IPS-20b (cell line): ENCODE measurements around the gene PTP4A2.
"Not testable (repeated sequence)": the region's sequence is repeated elsewhere in the genome, so short reads cannot be mapped to it uniquely, and the experiment has no call there.

Experiments used
- H3K27ac ChIP-seq: one replicate; pipeline ENCODE4 v1.5.1; 2013; ENCODE audit warnings: low read length
- H3K27me3 ChIP-seq: 2 replicates; pipeline ENCODE4 v1.6.1; 2013; ENCODE audit warnings: mild to moderate bottlenecking, low read length, inconsistent platforms; ENCODE audit not compliant: insufficient read depth
- H3K36me3 ChIP-seq: 2 replicates; pipeline ENCODE4 v1.6.1; 2013; ENCODE audit warnings: low read depth, mild to moderate bottlenecking, inconsistent platforms, low read length, moderate library complexity; ENCODE audit not compliant: insufficient read depth
- H3K4me1 ChIP-seq: 2 replicates; pipeline ENCODE4 v1.6.1; 2013; ENCODE audit warnings: mild to moderate bottlenecking, control low read depth, inconsistent platforms, low read length, moderate library complexity; ENCODE audit not compliant: insufficient read depth
- H3K4me3 ChIP-seq: 2 replicates; pipeline ENCODE4 v1.5.1; 2013; ENCODE audit warnings: mild to moderate bottlenecking, low read length, inconsistent platforms
- H3K9ac ChIP-seq: 2 replicates; pipeline ENCODE4 v1.6.1; 2013; ENCODE audit warnings: low read depth, mild to moderate bottlenecking, inconsistent platforms, low read length, moderate library complexity
- H3K9me3 ChIP-seq: 2 replicates; pipeline ENCODE4 v1.6.1; 2013; ENCODE audit warnings: mild to moderate bottlenecking, low read depth, low read length, inconsistent platforms; ENCODE audit not compliant: insufficient read depth

The PTP4A2 gene

DNA sequence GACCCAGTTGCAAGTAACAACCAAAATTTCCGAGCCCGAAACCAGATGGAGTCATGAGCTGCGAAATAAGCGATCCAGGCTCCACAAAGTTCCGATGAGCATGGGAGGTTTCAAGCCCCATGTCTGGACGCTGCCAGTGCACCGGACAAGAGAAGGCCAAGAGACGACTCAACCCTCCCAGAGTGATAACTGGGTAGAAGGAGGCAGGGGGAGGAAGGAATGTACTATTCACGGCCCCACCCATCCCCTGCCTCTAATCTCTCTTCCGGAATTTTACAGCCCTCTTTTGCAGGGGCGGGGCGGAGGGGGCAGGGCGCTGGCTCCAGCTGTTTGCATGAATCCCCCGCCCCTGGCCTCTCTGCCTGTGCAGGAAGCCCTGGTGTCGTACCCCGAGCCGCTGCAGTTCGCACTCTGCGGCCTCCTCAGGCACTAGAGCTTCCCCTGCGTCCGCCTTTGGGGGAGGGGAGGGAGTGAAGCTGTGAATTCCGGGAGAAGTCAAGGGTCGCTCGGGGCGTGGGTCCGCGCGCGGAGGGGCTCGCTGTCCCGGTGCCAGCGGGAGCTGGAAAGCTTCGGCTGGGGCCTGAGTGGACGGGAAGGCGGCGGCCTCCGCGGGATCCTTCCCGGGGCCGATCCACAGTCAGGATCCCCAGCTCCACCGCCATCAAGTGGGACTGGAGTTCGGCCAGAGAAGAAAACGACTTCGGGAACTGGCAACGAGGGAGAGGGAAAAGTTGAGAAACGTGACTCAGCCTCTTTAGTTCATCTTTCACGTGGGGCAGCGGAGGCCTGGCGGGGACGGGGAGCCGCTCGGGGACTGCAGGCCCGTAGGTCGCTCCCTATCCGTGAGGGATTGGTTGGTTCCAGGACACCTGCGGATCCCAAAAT lies 6.3 kb upstream of the PTP4A2 start:
- H3K4me1 ChIP-seq = peaks cover 14% of the 10 kb centered on the region; the same call in 1 of the 2 replicates
- peak overlapping the region; percentile 85 for H3K27ac ChIP-seq
- H3K9ac ChIP-seq = peak overlapping the region; percentile 91

DNA sequence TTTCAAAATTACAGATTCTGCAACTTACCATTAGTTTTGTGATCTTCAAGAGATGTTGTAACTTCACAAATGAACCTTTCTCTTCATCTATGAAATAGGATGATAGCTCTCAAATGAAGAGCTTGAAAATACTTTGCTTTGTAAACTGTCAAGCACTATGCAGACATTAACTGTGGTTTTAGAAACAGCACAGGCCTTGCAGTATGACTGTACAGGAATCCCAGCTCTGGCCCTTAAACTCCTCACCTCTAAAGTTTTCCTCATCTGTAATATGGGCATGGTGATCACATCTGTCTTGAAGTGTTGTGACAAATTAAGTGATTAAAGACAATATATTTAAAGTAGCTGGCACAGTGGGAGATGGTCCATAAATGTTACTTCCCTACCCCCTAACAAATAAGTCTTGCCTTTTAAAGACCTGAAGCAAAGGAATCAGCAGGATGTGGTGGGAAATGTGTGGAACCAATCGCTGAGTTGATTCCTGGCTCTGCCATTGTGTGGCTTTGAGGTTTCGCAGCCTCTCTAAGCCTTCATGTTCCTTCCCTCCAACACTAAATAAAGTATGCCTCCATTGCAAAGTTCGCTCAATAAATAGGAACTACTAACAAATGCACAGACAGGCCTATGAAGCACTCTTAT lies 5.5 kb upstream of the PTP4A2 start:
- Histone ChIP-seq H3K27ac (no peak overlapping the region), H3K4me3 (peak overlapping the region; percentile 79), H3K36me3 (no peaks in the 10 kb centered on the region), H3K9ac (peak overlapping the region; percentile 91; the same call in 1 of the 2 replicates), H3K27me3 (peaks cover 11% of the 10 kb centered on the region; the same call in 1 of the 2 replicates), H3K9me3 (no peaks in the 10 kb centered on the region), H3K4me1 (peaks cover 14% of the 10 kb centered on the region; the same call in 1 of the 2 replicates)

More for the DNA sequence above, 6.3 kb upstream of the PTP4A2 start:
- peak overlapping the region; percentile 79 for H3K4me3 ChIP-seq
- no peaks in the 10 kb centered on the region for H3K9me3 ChIP-seq
- no peaks in the 10 kb centered on the region for H3K36me3 ChIP-seq
- H3K27me3 ChIP-seq = peaks cover 8% of the 10 kb centered on the region; the same call in 1 of the 2 replicates

GRCh38 chr1:31942061-31942460 lies 3.9 kb upstream of the PTP4A2 start:
- Histone ChIP-seq H3K27me3 (peaks cover 11% of the 10 kb centered on the region; the same call in 1 of the 2 replicates), H3K4me1 (peaks cover 14% of the 10 kb centered on the region; the same call in 1 of the 2 replicates)
- H3K36me3 ChIP-seq, H3K27ac ChIP-seq, H3K9me3 ChIP-seq, H3K4me3 ChIP-seq, H3K9ac ChIP-seq: not testable (repeated sequence)

DNA sequence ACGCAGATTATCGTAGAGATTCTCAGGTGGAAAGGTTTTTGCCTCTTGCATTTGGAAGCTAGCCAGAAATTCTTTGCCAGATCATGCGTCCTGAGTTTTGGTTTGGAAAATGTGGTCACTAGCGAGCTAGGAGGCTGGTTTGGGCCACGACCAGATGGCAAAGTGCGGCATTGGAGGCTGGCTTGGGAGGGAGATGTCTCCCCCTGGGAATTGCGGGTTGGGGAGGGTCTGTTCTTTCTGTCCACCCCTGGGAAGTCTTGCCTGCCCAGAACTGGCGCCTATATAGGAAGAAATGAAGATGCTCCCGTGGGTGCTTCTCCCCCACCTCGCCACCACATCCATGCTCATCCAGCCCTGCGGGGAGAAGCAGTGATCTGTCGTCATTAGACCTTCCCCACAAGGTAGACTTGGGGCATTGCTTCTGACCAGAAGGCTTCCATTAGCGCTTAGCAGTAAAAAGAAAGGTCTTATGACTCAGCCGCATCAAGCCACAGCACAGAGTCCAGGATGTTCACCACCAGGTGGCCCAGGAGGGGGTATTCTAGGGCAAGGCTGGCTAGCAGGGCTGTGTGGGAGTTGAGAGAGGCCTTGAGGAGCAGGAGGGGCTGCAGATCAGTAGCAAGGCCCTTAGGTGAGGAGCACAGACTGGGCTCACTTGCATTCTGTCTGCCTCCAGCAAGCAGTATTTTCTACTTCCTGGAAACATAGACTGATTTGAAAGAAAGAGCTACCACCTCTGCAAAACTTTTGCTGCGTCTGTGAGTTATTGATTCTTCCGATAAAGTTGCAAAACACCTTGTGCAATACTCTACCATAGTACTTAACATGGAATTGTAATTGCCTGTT lies 1.5 kb upstream of the PTP4A2 start:
- H3K27ac ChIP-seq = no peak overlapping the region
- H3K9ac ChIP-seq = no peak overlapping the region
- H3K9me3 ChIP-seq = no peaks in the 10 kb centered on the region
- H3K36me3 ChIP-seq = no peaks in the 10 kb centered on the region
- H3K4me1 ChIP-seq = peaks cover 25% of the 10 kb centered on the region
- no peak overlapping the region for H3K4me3 ChIP-seq
- H3K27me3 ChIP-seq = peaks cover 11% of the 10 kb centered on the region; the same call in 1 of the 2 replicates

DNA sequence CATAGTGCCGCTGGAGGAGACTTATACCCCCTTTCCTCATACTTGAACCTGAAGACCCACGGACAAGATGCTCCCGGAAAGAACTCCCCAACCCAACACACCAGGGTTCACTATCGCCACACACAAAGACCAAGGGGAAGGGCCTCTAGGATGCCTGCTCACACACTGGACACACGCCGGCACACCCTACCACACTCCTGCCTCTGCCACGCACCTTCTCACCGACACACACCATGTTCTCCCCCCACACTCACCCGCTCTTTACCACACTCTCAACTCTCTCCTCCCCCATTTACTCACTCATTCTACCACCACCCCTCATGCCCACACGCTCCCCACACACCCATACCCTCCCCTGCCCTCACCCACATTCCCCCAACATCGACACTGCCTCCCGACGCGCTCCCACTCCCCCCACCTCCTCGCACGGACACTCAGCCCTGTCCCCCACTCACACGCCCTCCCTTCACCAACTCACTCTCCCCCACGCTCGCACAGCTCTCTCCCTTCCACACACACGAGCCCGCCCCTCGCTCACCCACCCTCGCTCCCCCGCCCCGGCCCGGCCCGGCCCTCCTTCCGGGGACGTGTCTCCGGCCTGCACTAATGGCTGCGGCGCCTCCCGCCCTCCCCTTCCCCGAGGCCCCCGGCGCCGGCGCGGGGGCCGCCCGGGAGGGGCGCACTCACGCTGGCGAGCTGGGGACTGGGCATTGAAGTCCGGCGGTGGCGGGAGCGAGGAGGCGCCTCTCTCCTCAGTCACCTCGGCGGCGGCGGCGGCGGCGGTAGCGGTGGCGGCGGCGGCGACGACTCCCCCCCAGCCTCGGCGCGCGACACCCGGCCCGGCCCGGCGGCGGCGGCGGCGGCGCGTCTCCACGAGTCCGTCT lies 626 bp downstream of the PTP4A2 start:
- H3K9me3 ChIP-seq = no peaks in the 10 kb centered on the region
- H3K27me3 ChIP-seq = peaks cover 4% of the 10 kb centered on the region; the same call in 1 of the 2 replicates
- H3K9ac ChIP-seq = peak overlapping the region; percentile 91
- no peak overlapping the region for H3K27ac ChIP-seq
- no peaks in the 10 kb centered on the region for H3K36me3 ChIP-seq
- H3K4me3 ChIP-seq = peak overlapping the region; percentile 95
- H3K4me1 ChIP-seq = peaks cover 25% of the 10 kb centered on the region

DNA sequence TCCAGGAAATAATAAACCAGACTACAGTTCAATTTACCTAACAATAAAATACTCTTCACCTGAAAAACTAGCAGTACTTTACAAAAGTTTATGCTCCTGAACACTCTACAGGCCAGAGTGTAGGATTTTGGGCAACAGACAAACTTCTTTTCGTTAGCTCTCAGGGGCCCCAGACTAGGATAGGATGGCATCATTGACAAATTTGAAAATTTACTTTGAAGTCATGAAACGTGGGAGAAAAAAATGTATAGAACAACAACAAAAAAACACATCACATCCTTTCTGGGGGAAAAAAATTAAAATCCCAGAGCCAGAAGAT lies 1.2 kb downstream of the PTP4A2 start:
- no peaks in the 10 kb centered on the region for H3K36me3 ChIP-seq
- H3K4me1 ChIP-seq = peaks cover 24% of the 10 kb centered on the region
- H3K27ac ChIP-seq = no peak overlapping the region
- H3K27me3 ChIP-seq = peaks cover 4% of the 10 kb centered on the region; the same call in 1 of the 2 replicates
- no peaks in the 10 kb centered on the region for H3K9me3 ChIP-seq
- H3K4me3 ChIP-seq = peak overlapping the region; percentile 95
- peak overlapping the region; percentile 91; the same call in 1 of the 2 replicates for H3K9ac ChIP-seq

GRCh38 chr1:31936278-31936980 lies 1.7 kb downstream of the PTP4A2 start:
- Histone ChIP-seq H3K27me3 (peaks cover 4% of the 10 kb centered on the region; the same call in 1 of the 2 replicates), H3K4me1 (peaks cover 26% of the 10 kb centered on the region), H3K9me3 (no peaks in the 10 kb centered on the region), H3K27ac (no peak overlapping the region), H3K36me3 (no peaks in the 10 kb centered on the region), H3K4me3 (peak overlapping the region; percentile 95), H3K9ac (peak overlapping the region; percentile 91; the same call in 1 of the 2 replicates)

- no peak overlapping the region for H3K27ac ChIP-seq
- H3K4me1 ChIP-seq = peaks cover 33% of the 10 kb centered on the region
Observed at GRCh38 chr1:31934706-31935629, 3.2 kb downstream of the PTP4A2 start.

DNA sequence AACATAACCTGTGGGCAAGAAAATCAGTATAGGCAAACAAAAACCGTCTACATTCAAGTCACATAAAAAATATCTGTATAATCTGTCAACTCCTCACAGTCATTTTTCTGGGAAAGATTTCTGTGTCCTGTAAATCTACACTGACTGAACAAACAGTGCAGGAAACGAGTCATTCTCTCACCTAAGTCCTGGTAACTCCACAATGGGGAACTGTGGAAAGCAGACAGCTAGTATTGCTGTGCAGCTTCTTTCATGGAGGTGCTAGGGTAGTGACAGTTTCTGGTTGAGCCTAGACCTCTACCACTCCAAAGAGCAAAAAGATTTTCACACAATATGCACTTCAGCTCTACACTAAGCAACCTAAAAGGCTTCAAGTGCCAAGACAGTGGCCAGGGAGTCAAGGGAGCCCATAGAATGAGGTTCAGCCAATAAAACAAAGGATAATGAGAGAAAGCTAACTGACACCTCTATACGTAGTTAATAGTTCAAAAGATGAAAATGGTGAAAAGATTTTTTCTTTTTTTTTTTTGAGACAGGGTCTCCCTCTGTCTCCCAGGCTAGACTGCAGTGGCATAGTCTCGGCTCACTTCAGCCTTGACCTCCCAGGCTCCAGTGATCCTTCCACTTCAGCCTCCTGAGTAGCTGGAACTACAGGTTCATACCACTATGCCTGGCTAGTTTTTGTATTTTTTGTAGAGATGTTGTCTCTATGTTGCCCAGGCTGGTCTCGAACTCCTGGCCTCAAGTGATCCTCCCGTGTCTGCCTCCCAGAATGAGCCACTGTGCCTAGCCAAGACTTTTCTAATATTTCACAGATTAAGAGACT lies 5.5 kb downstream of the PTP4A2 start:
- H3K27ac ChIP-seq = no peak overlapping the region

More at GRCh38 chr1:31934706-31935629, 3.2 kb downstream of the PTP4A2 start:
- Histone ChIP-seq H3K9ac (peak overlapping the region; percentile 9; the same call in 1 of the 2 replicates), H3K36me3 (no peaks in the 10 kb centered on the region), H3K27me3 (peaks cover 4% of the 10 kb centered on the region; the same call in 1 of the 2 replicates), H3K4me3 (no peak overlapping the region), H3K9me3 (no peaks in the 10 kb centered on the region)

More for the DNA sequence above, 5.5 kb downstream of the PTP4A2 start:
- Histone ChIP-seq H3K4me3 (no peak overlapping the region), H3K9ac (peak overlapping the region; percentile 12; the same call in 1 of the 2 replicates), H3K4me1 (peaks cover 37% of the 10 kb centered on the region), H3K9me3 (no peaks in the 10 kb centered on the region), H3K36me3 (no peaks in the 10 kb centered on the region), H3K27me3 (no peaks in the 10 kb centered on the region)
